22Rv1 (cell line): Measurements from ENCODE around the gene SOD1.

Experiments
- CTCF ChIP-seq: fragments of 450-650 bp; IDR thresholded peaks from 2 replicates; pipeline ENCODE4 v1.5.1; 2017; ENCODE audit warnings: mild to moderate bottlenecking
- ZFX ChIP-seq: fragments of 450-650 bp; IDR thresholded peaks from 2 replicates; pipeline ENCODE4 v1.6.1; 2017; ENCODE audit warnings: antibody characterized with exemption, borderline replicate concordance

DNA sequence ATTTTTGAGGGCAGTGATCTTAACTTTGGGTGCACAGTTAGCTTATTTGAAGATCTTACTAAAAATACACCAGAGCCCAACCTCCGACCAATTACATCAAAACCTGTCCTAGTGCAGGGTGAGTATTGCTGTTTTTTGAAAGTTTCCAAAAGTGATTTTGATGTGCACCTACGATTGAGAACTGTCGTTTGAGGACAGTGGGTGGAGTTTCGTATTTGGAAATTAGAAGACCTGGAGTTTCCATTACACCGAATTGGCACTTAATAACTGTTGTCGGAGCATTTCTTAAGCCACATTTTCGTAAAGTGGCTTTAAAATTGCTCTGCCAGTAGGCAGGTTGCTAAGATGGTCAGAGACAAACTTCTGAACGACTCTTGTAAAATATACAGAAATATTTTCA is 1.1 kb downstream of the SOD1 start:
- TF ChIP-seq CTCF: no peak
- TF ChIP-seq ZFX: no peak
